DND-41 (cell line): ENCODE measurements around the gene CTSO.

Source experiments
- ATAC-seq: fragments of 200-7000 bp; cut with Tn5 transposase; 3 replicates; pipeline ENCODE4 v1.9.1; 2021; ENCODE audit warnings: low read depth; ENCODE audit not compliant: insufficient read depth
- DNase-seq: peaks from one replicate; pipeline ENCODE4 v3.0.0-alpha.2; 2020
- H2AFZ ChIP-seq: 2 replicates; pipeline ENCODE4 v1.6.0; 2012; ENCODE audit warnings: low read depth, low read length
- H3K27ac ChIP-seq: 2 replicates; pipeline ENCODE4 v1.5.1; 2012; ENCODE audit warnings: low read length, inconsistent platforms
- H3K27me3 ChIP-seq: fragments of 200-600 bp; sonication (generic); 2 replicates; pipeline ENCODE4 v1.6.0; 2012; ENCODE audit warnings: low read length, mild to moderate bottlenecking, inconsistent platforms; ENCODE audit not compliant: insufficient read depth, poor library complexity
- H3K36me3 ChIP-seq: 2 replicates; pipeline ENCODE4 v1.5.1; 2012; ENCODE audit warnings: low read length, inconsistent platforms; ENCODE audit not compliant: insufficient read depth
- H3K4me1 ChIP-seq: 2 replicates; pipeline ENCODE4 v1.5.1; 2012; ENCODE audit warnings: mild to moderate bottlenecking, low read length; ENCODE audit not compliant: insufficient read depth
- H3K4me2 ChIP-seq: 2 replicates; pipeline ENCODE4 v1.6.0; 2012; ENCODE audit warnings: mild to moderate bottlenecking, moderate library complexity, low read length, inconsistent platforms; ENCODE audit not compliant: insufficient read depth
- H3K4me3 ChIP-seq, 2 experiments: fragments of 200-600 bp in 1 of 2; shearing (Covaris generic) in 1 of 2; 2 replicates each; pipeline ENCODE4 v1.5.1; 2012 to 2016; ENCODE audit warnings: inconsistent platforms in 2 of 2, low read length in 2 of 2, mild to moderate bottlenecking in 2 of 2, low read depth in 1 of 2, moderate library complexity in 1 of 2
- H3K79me2 ChIP-seq: 2 replicates; pipeline ENCODE4 v1.6.0; 2012; ENCODE audit warnings: low read length, inconsistent platforms; ENCODE audit not compliant: insufficient read depth
- H3K9ac ChIP-seq: 2 replicates; pipeline ENCODE4 v1.6.0; 2012; ENCODE audit warnings: low read depth, mild to moderate bottlenecking, inconsistent platforms, low read length, moderate library complexity
- H3K9me3 ChIP-seq: 2 replicates; pipeline ENCODE4 v1.5.1; 2012; ENCODE audit warnings: low read length, moderate library complexity, mild to moderate bottlenecking, inconsistent platforms; ENCODE audit not compliant: insufficient read depth, severe bottlenecking
- H4K20me1 ChIP-seq: 2 replicates; pipeline ENCODE4 v1.6.0; 2012; ENCODE audit warnings: low read length; ENCODE audit not compliant: insufficient read depth
- EZH2 ChIP-seq: IDR thresholded peaks from 3 replicates; pipeline ENCODE4 v1.6.1; 2012; ENCODE audit warnings: borderline replicate concordance, low read depth, mild to moderate bottlenecking, moderate library complexity, low read length, inconsistent platforms; ENCODE audit not compliant: severe bottlenecking
- TF ChIP-seq, protein P1 (sequence below): IDR thresholded peaks from 2 replicates; pipeline ENCODE4 v1.5.1; 2012; ENCODE audit warnings: borderline replicate concordance, low read length, moderate library complexity, mild to moderate bottlenecking; ENCODE audit not compliant: poor library complexity, severe bottlenecking; ENCODE audit errors: extremely low read depth

CTSO gene

DNA sequence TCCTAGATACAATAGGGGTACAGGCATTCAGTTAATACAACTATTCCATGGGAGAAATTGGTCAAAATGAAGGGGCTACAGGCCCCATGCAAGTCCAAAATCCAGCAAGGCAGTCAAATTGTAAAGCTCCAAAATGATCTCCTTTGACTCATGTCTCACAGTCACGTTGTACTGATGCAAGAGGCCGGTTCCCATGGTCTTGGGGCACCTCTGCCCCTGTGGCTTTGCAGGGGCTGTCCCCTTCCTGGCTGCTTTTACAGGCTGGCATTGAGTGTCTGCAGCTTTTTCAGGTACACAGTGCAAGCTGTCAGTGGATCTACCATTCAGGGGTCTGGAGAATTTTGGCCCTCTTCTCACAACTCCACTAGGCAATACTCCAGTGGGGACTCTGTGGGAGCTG lies 75.1 kb downstream of the CTSO start:
- H3K36me3 ChIP-seq = no peaks in the 10 kb centered on the region
- H4K20me1 ChIP-seq = no peaks in the 10 kb centered on the region
- DNase-seq (no peak), ATAC-seq (no peak)
- H3K79me2 ChIP-seq = no peaks in the 10 kb centered on the region
- peaks cover under 1% of the 10 kb centered on the region for H3K27me3 ChIP-seq
- no peak overlapping the region for H3K27ac ChIP-seq
- no peaks in the 10 kb centered on the region for H3K4me1 ChIP-seq
- H3K4me2 ChIP-seq = no peak overlapping the region
- no peak overlapping the region for H3K9ac ChIP-seq
- TF ChIP-seq EZH2 = no peak
- TF ChIP-seq, protein P1, sequence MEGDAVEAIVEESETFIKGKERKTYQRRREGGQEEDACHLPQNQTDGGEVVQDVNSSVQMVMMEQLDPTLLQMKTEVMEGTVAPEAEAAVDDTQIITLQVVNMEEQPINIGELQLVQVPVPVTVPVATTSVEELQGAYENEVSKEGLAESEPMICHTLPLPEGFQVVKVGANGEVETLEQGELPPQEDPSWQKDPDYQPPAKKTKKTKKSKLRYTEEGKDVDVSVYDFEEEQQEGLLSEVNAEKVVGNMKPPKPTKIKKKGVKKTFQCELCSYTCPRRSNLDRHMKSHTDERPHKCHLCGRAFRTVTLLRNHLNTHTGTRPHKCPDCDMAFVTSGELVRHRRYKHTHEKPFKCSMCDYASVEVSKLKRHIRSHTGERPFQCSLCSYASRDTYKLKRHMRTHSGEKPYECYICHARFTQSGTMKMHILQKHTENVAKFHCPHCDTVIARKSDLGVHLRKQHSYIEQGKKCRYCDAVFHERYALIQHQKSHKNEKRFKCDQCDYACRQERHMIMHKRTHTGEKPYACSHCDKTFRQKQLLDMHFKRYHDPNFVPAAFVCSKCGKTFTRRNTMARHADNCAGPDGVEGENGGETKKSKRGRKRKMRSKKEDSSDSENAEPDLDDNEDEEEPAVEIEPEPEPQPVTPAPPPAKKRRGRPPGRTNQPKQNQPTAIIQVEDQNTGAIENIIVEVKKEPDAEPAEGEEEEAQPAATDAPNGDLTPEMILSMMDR = no peak
- no peaks in the 10 kb centered on the region for H3K9me3 ChIP-seq
- no peak overlapping the region for H2AFZ ChIP-seq
- no peak overlapping the region for H3K4me3 ChIP-seq

DNA sequence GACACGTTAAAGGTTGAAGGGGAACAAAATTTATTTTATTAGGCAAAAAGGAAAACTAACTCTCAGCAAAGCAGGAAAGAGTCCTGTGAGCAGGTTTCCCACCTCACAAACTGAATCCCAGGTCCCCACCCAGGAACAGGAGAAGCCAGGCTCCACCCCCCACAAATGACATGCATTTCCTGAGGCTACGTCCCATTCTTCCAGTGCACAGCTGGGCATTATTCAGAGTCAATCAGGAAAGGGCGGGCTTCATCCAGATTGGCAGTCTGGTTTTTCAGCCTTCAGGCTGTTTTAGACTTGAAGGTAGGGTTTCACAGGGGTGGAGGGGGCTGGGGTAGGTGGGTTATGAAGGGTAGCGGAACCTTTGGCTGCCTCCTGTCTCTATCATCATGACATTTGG lies 75.7 kb downstream of the CTSO start:
- DNase-seq = no peak

DNA sequence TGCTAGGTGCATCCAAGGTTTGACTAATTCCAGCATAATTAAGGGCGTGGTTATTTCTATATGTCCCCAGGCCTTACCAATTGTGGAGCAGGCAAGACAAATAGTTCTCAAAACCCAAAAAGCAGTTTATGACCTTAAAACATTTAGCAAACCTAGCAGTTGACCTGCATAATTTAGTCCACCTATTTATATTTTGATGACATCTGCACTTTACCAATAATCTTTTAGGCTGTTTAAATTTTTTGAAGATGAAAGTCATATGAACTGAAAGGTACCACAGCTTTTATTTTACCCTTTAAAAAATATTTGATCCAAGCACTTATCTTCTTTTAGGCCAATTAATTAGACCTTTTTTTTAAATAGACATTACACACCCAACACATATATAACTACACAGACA lies 77.8 kb downstream of the CTSO start:
- Histone ChIP-seq H3K9me3 (no peaks in the 10 kb centered on the region), H3K27ac (no peak overlapping the region), H3K36me3 (no peaks in the 10 kb centered on the region), H3K27me3 (peaks cover 4% of the 10 kb centered on the region), H3K4me2 (no peak overlapping the region), H3K4me3 (no peak overlapping the region), H3K9ac (no peak overlapping the region), H2AFZ (no peak overlapping the region), H3K79me2 (no peaks in the 10 kb centered on the region), H4K20me1 (no peaks in the 10 kb centered on the region), H3K4me1 (no peaks in the 10 kb centered on the region)
- TF ChIP-seq, protein P1 = no peak
- TF ChIP-seq EZH2 = no peak
- ATAC-seq = no peak
- DNase-seq = no peak

More for the DNA sequence above, 75.7 kb downstream of the CTSO start:
- Histone ChIP-seq H3K4me1 (no peaks in the 10 kb centered on the region), H3K9ac (no peak overlapping the region), H3K79me2 (no peaks in the 10 kb centered on the region), H3K36me3 (no peaks in the 10 kb centered on the region), H3K4me3 (no peak overlapping the region), H3K9me3 (no peaks in the 10 kb centered on the region), H3K4me2 (no peak overlapping the region), H4K20me1 (no peaks in the 10 kb centered on the region), H3K27ac (no peak overlapping the region), H3K27me3 (peaks cover 4% of the 10 kb centered on the region), H2AFZ (no peak overlapping the region)
- no peak for ATAC-seq
- TF ChIP-seq, protein P1 = no peak
- TF ChIP-seq EZH2 = no peak
